Heart right ventricle (tissue), 16 donors: ENCODE measurements around the gene TENT5C. TPM values are rescaled to one million over a fixed set of nuclear protein-coding genes. Genes with fewer than 3 reads are reported as not detected.

Experiments used
- ATAC-seq, 8 donors: fragments of 200-7000 bp; cut with Tn5 transposase; one replicate each; pipeline ENCODE4 v1.9.1; 2020; ENCODE audit warnings: mild to moderate bottlenecking in 8 of 8, moderate library complexity in 8 of 8, moderate number of reproducible peaks in 1 of 8
- DNase-seq, 2 donors: peaks; one replicate each; pipeline ENCODE4 v3.0.0-alpha.2; 2020
- H3K27ac ChIP-seq, 10 donors: fragments of 200-600 bp; sonication (generic) in 2 of 10; one replicate each; pipeline versions ENCODE4 v1.5.0 to v1.8.0; 2020 to 2022; ENCODE audit warnings: mild to moderate bottlenecking in 3 of 10
- H3K27me3 ChIP-seq, 7 donors: fragments of 200-600 bp; one replicate each; pipeline ENCODE4 v1.8.0; 2021 to 2022; ENCODE audit warnings: mild to moderate bottlenecking in 2 of 7
- H3K36me3 ChIP-seq, 9 donors: fragments of 200-600 bp; sonication (generic) in 1 of 9; one replicate each; pipeline versions ENCODE4 v1.5.0 to v1.8.0; 2020 to 2022; ENCODE audit warnings: mild to moderate bottlenecking in 2 of 9
- H3K4me1 ChIP-seq, 9 donors: fragments of 200-600 bp; sonication (generic) in 1 of 9; one replicate each; pipeline versions ENCODE4 v1.5.0 to v1.8.0; 2020 to 2022; ENCODE audit warnings: mild to moderate bottlenecking in 4 of 9
- H3K4me3 ChIP-seq, 10 donors: fragments of 200-600 bp; sonication (generic) in 2 of 10; one replicate each; pipeline versions ENCODE4 v1.5.0 to v1.8.0; 2020 to 2022; ENCODE audit warnings: mild to moderate bottlenecking in 7 of 10, moderate library complexity in 2 of 10
- H3K9me3 ChIP-seq, 11 donors: fragments of 200-600 bp in 10 of 11; sonication (generic) in 2 of 11; one replicate each; pipeline versions ENCODE4 v1.5.0 to v1.8.0; 2013 to 2022; ENCODE audit warnings: mild to moderate bottlenecking in 2 of 11, control low read depth in 1 of 11, moderate library complexity in 1 of 11
- CTCF ChIP-seq, 9 donors: fragments of 200-600 bp; sonication (generic) in 2 of 9; IDR thresholded peaks; one replicate each; pipeline versions ENCODE4 v1.5.0 to v1.8.0; 2021 to 2022; ENCODE audit warnings: antibody characterized with exemption in 9 of 9, mild to moderate bottlenecking in 5 of 9, moderate library complexity in 1 of 9
- WGBS, 2 donors: extraction: QIAGEN DNeasy Blood & Tissue Kit; methylation state at CpG; one replicate each; pipeline ENCODE4 v1.1.7; 2013; ENCODE audit warnings: inconsistent platforms in 1 of 2; 5-methylcytosine and 5-hydroxymethylcytosine counted together
- intact Hi-C, 10 donors: fragments of 100-400 bp; cut with DNase I; formaldehyde crosslinking; loops; one replicate each; pipeline versions ENCODE4 v1.11.1 to v1.14.2; 2022
- polyA plus RNA-seq, 2 donors: library from polyadenylated mRNA; stranded (reverse); fragments of 200-250 nt; gene quantifications; one replicate each; pipeline ENCODE4 v1.2.3, GENCODE V29; 2013
- total RNA-seq, 10 donors: library from RNA; stranded (reverse); fragmentation: NEBNext Ultra II Directional in 3 of 10; extraction: Animal tissue kit (Norgen Biotek cat#: 25700) in 3 of 10; gene quantifications; one replicate each; pipeline versions ENCODE4 v1.2.1 to v1.2.4, GENCODE V29; 2021 to 2023
- donor health status: Arrhythmogenic right ventricular cardiomyopathy.
- donor health status: ischemic (EF 13 %, LVEDD 7.1; RV severe dilation, severe dysfunction).
- donor health status: healthy with polysubstance abuse.
- donor health status: DM: no; HTN: yes; CAD: no.
- donor health status: DM: no; HTN: no; CAD: no.
- donor health status: ischemic (EF 25% LVEDD 6.9; RV normal size, moderate dysfunction).
- donor health status: ischemic (EF 25% LVEDD 5.7; RV mildly dilated, moderate dysfunction).
- donor health status: healthy.
- donor health status: DM: yes; HTN: yes; CAD: no.
- donor health status: Ischemic cardiomyopathy.
- donor health status: ischemic (EF 35%, LVEDD 5.7; RV mildly dilated, moderate dysfunction).
- donor health status: nonischemic (EF 11% LVEDD 7.7; RV severe dilation, severe dysfunction).
- donor health status: DM: yes; HTN: yes; CAD: no.
- donor health status: PGD.
- donor health status: ischemic (EF 29% LVEDD 5.4; RV normal size, mild dysfunction).
- donor health status: nonischemic (EF 23%, LVEDD 6.1; RV moderate dilation, normal function).

The TENT5C gene
- total and polyA plus RNA-seq, 12 donors, result 3.1 to 23.1 (median 10.2) TPM

- no peaks in the 10 kb centered on the region for H3K36me3 ChIP-seq
- no peak overlapping the region for H3K27ac ChIP-seq
- H3K4me1 ChIP-seq, result no peaks in the 10 kb centered on the region
- H3K4me3 ChIP-seq, result no peak overlapping the region
- no peak for TF ChIP-seq CTCF (IDR thresholded peaks at IDR 0.05)
- no peak for DNase-seq
- intact Hi-C loops, result no loop called here
- peaks cover 0 to 7% (median 0%) of the 10 kb centered on the region in 11 donors for H3K9me3 ChIP-seq
- no peak for ATAC-seq
- H3K27me3 ChIP-seq, result peaks cover 0 to 4% (median 0%) of the 10 kb centered on the region in 7 donors
- WGBS, 2 donors, result 61 to 65% methylated on average over 9 of the region's 9 CpGs
These were observed 43.0 kb upstream of the TENT5C start for GRCh38 chr1:117562581-117563491.

GRCh38 chr1:117563492-117563875, 42.4 kb upstream of the TENT5C start:
- TF ChIP-seq CTCF (IDR thresholded peaks at IDR 0.05), result no peak
- Histone ChIP-seq H3K27ac (no peak overlapping the region), H3K4me3 (no peak overlapping the region), H3K27me3 (peaks cover 0 to 4% (median 0%) of the 10 kb centered on the region in 7 donors), H3K4me1 (no peaks in the 10 kb centered on the region), H3K9me3 (peaks cover 0 to 7% (median 0%) of the 10 kb centered on the region in 11 donors), H3K36me3 (no peaks in the 10 kb centered on the region)
- ATAC-seq, result no peak
- no peak for DNase-seq
- intact Hi-C loops, result no loop called here
- WGBS, 2 donors, result 89% methylated on average over 4 of the region's 4 CpGs

GRCh38 chr1:117564227-117565075, 41.4 kb upstream of the TENT5C start:
- Histone ChIP-seq H3K4me3 (no peak overlapping the region), H3K9me3 (no peaks in the 10 kb centered on the region), H3K27me3 (peaks cover 0 to 4% (median 0%) of the 10 kb centered on the region in 7 donors), H3K36me3 (no peaks in the 10 kb centered on the region), H3K27ac (no peak overlapping the region), H3K4me1 (no peaks in the 10 kb centered on the region)
- WGBS, 2 donors, result 68 to 72% methylated on average over 8 of the region's 8 CpGs
- ATAC-seq, result no peak
- DNase-seq, result no peak
- intact Hi-C loops, result no loop called here
- no peak for TF ChIP-seq CTCF (IDR thresholded peaks at IDR 0.05)

- peaks cover 0 to 4% (median 0%) of the 10 kb centered on the region in 7 donors for H3K27me3 ChIP-seq
- DNase-seq (no peak), ATAC-seq (no peak)
- no peaks in the 10 kb centered on the region for H3K4me1 ChIP-seq
- intact Hi-C loops, result no loop called here
- H3K36me3 ChIP-seq, result no peaks in the 10 kb centered on the region
- WGBS, 2 donors, result 84 to 87% methylated on average over 4 of the region's 4 CpGs
- no peak for TF ChIP-seq CTCF (IDR thresholded peaks at IDR 0.05)
- no peak overlapping the region for H3K4me3 ChIP-seq
- no peak overlapping the region for H3K27ac ChIP-seq
- H3K9me3 ChIP-seq, result no peaks in the 10 kb centered on the region
These were observed 40.7 kb upstream of the TENT5C start for GRCh38 chr1:117565076-117565556.
